Measurements from ENCODE around the gene P2RX7. TPM values are rescaled to one million over a fixed set of nuclear protein-coding genes. Genes with fewer than 3 reads are reported as not detected.
A peak's percentile ranks its signal among the peaks of the same experiment; 100 is the strongest.

The P2RX7 gene
- total and polyA plus RNA-seq, 9 of the 15 experiments (the other 6 are each of a cell fraction or from before 2014, with no cell fraction given), result 0.04 to 0.65 (median 0.30) TPM

- TF ChIP-seq NR2F6 (CRISPR knock-in tag; IDR thresholded peaks at IDR 0.05), result no peak
- TF ChIP-seq PHTF2 (CRISPR knock-in tag; IDR thresholded peaks at IDR 0.05), result no peak
- TF ChIP-seq CBX1 (IDR thresholded peaks at IDR 0.05; ENCODE audit: low read depth), result peak; percentile 86
- TF ChIP-seq, protein P1, sequence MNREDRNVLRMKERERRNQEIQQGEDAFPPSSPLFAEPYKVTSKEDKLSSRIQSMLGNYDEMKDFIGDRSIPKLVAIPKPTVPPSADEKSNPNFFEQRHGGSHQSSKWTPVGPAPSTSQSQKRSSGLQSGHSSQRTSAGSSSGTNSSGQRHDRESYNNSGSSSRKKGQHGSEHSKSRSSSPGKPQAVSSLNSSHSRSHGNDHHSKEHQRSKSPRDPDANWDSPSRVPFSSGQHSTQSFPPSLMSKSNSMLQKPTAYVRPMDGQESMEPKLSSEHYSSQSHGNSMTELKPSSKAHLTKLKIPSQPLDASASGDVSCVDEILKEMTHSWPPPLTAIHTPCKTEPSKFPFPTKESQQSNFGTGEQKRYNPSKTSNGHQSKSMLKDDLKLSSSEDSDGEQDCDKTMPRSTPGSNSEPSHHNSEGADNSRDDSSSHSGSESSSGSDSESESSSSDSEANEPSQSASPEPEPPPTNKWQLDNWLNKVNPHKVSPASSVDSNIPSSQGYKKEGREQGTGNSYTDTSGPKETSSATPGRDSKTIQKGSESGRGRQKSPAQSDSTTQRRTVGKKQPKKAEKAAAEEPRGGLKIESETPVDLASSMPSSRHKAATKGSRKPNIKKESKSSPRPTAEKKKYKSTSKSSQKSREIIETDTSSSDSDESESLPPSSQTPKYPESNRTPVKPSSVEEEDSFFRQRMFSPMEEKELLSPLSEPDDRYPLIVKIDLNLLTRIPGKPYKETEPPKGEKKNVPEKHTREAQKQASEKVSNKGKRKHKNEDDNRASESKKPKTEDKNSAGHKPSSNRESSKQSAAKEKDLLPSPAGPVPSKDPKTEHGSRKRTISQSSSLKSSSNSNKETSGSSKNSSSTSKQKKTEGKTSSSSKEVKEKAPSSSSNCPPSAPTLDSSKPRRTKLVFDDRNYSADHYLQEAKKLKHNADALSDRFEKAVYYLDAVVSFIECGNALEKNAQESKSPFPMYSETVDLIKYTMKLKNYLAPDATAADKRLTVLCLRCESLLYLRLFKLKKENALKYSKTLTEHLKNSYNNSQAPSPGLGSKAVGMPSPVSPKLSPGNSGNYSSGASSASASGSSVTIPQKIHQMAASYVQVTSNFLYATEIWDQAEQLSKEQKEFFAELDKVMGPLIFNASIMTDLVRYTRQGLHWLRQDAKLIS (CRISPR knock-in tag; IDR thresholded peaks at IDR 0.05), result 0 out of 2 replicates have a peak, but pooled peaks have one; percentile 36
- no peak for TF ChIP-seq KHSRP (IDR thresholded peaks at IDR 0.05)
- TF ChIP-seq ZNF146 (CRISPR knock-in tag; IDR thresholded peaks at IDR 0.05; ENCODE audit: unreplicated experiment), result no peak
- no peak for TF ChIP-seq E2F5 (CRISPR knock-in tag; IDR thresholded peaks at IDR 0.05)
- no peak for TF ChIP-seq RBM17 (IDR thresholded peaks at IDR 0.05; ENCODE audit: borderline replicate concordance, low read depth, low read length)
- no peak for TF ChIP-seq MTA1 (IDR thresholded peaks at IDR 0.05; ENCODE audit: borderline replicate concordance)
- peak; percentile 83 for TF ChIP-seq GATAD2B (IDR thresholded peaks at IDR 0.05; ENCODE audit: borderline replicate concordance)
- TF ChIP-seq, protein P2, sequence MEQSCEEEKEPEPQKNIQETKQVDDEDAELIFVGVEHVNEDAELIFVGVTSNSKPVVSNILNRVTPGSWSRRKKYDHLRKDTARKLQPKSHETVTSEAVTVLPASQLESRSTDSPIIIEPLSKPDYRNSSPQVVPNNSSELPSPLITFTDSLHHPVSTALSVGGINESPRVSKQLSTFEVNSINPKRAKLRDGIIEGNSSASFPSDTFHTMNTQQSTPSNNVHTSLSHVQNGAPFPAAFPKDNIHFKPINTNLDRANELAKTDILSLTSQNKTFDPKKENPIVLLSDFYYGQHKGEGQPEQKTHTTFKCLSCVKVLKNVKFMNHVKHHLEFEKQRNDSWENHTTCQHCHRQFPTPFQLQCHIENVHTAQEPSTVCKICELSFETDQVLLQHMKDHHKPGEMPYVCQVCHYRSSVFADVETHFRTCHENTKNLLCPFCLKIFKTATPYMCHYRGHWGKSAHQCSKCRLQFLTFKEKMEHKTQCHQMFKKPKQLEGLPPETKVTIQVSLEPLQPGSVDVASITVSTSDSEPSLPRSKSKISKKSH (CRISPR knock-in tag; IDR thresholded peaks at IDR 0.05), result no peak
- peak; percentile 79 for TF ChIP-seq KAT2B (IDR thresholded peaks at IDR 0.05; ENCODE audit: low read depth, low read length)
- peak; percentile 98 for TF ChIP-seq KDM5B (IDR thresholded peaks at IDR 0.05; ENCODE audit: insufficient replicate concordance, low read depth, low read length)
- TF ChIP-seq ZNF23 (CRISPR knock-in tag; IDR thresholded peaks at IDR 0.05), result no peak
- TF ChIP-seq, protein P3, sequence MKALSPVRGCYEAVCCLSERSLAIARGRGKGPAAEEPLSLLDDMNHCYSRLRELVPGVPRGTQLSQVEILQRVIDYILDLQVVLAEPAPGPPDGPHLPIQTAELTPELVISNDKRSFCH (CRISPR knock-in tag; IDR thresholded peaks at IDR 0.05), result no peak
- TF ChIP-seq, protein P3 (tag; IDR thresholded peaks at IDR 0.05), result peak; percentile 44; the same call in 1 of the 2 replicates
- no peak for TF ChIP-seq SIN3B (IDR thresholded peaks at IDR 0.05; ENCODE audit: low read depth)
- TF ChIP-seq PHF20 (IDR thresholded peaks at IDR 0.05; ENCODE audit: partially characterized antibody), result peak; percentile 66
- no peak for TF ChIP-seq STAT5B (CRISPR knock-in tag; IDR thresholded peaks at IDR 0.05)
- no peak for TF ChIP-seq RBM34 (IDR thresholded peaks at IDR 0.05; ENCODE audit: borderline replicate concordance, insufficient read depth, low read length)
- peak; percentile 90 for TF ChIP-seq L3MBTL2 (IDR thresholded peaks at IDR 0.05)
Observed at GRCh38 chr12:121209624-121210572, 77.2 kb downstream of the P2RX7 start, which contains the start of gene P2RX4 (continued).
